HG02840 (cell line): ENCODE measurements around the gene MACROD2.

ENCODE experiments used
- ATAC-seq: cut with Tn5 transposase; IDR thresholded peaks from one replicate; pipeline ENCODE4 v1.9.1; 2021; ENCODE audit warnings: mild to moderate bottlenecking, moderate library complexity, moderate number of reproducible peaks; ENCODE audit not compliant: unreplicated experiment, low FRiP score

MACROD2 gene

DNA sequence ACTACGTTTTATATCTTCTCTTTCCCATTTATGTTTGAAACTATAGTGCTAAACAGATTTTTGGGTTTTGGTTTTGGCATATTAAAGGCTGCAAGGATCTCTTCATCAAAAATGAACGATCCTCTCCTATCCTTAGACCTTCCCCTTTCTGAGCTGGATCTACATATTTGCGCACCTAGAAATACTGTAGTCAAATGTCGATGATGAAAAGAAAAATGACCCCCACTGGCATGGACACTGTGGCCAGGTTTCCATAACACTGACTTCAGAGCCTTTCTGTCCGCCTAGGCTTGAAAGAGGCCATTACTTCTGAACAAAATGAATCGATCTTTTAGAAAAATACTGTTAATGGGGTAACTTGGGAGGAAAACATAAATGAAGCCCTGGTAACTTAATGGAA lies 336.3 kb downstream of the MACROD2 start:
- ATAC-seq: no peak

DNA sequence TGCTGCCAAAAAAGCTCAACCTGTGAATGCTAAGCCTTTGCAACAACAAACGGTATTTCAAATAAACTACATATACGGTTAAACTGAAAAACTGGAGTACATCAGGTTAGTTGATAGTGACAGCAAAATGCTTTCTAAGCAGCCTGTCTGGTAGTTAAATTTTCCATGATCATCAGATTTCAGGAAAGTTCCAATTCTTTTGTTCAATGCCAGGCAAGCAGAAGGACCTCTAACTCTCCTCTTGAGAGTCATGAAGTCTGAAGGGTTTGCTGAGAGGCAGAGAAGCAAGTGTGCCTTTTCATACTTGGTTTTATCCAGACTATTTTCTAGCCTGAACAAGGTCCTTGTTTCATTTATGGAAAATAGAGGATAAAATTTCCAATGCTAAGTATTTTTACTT lies 337.6 kb downstream of the MACROD2 start:
- no peak for ATAC-seq

DNA sequence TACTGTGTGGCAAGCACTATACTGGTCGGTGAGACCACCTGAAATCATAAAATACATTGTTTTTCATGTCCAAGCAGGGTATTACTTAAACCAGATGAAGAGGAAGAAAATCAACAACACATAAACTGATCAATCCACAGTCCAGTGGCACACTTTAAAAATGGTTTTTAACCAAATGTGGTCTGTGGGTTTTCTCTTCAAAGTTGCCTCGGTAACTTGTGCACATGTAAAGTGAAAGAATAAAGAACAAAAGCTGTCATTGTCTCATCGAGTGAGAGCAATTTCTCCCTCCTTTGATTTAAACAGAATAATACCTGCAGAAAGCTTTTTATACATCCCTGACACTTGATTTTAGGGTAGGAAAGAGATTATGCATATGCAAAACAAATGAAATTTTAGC lies 338.4 kb downstream of the MACROD2 start:
- no peak for ATAC-seq

DNA sequence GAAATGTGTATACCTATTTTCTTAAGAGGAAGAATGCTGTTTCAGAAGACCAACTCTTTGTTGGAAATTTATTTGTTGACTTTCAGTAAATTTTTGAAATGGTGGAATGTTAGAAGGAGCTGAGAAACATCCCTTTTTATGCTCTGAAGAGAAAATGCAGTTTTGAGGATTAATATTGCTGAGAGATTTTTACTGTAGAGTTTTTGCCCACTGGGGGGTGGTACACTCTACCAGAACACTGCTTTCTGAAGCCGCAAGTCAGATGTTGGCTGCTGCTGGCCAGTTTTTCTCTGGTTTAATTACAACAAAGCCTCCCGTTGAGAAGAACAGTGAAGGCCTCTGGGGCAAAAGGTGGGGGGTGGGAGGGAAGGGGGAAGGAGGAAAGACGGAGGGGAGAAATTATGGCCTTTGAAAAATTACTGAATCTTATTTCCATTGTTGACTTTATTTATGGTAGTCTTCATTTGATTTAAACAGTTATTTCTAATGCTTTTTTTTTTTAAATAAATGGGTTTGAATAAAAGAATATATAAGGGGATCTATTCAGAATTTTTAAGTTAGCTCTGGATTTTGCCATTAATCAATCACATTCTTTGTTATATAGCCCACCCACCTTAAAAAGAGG lies 339.1 kb downstream of the MACROD2 start:
- ATAC-seq: no peak

DNA sequence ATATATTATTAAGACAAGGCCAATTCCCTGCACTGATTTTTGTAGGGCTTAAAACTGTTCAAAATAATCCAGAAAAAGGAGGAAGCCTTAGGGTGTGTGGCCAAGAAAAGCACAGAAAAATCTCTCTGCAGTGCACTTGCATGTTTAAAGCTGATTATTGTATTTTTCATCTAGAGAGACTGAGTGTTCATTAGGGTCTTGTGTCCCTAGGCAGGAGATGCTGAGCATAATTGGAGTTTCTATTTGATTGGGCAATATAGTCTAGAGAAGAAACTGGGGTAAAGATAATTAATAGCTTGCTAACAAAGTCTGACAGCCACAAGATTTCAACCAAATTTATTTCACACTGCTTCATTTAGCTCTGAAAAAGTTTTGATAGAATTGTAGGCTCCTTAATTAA lies 339.7 kb downstream of the MACROD2 start:
- ATAC-seq: no peak

DNA sequence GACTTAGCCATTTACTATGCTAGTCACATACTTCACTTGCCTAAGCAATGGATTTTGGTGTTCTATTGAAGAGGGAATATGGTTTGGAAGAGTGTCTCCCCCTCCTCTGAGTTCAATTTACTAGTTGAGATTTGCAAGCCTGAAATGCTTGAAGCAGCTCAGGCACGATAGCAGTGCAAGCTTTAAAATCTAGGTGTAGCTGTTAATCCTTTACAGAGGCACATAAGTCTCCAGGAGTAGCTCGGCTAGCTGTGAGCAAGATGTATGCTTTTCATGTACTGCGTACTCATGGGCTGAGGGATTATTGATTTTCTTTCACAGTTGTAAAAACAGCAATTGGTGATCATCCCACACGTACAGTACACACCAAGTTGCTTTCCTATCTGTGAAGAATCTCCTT lies 341.4 kb downstream of the MACROD2 start:
- no peak for ATAC-seq

DNA sequence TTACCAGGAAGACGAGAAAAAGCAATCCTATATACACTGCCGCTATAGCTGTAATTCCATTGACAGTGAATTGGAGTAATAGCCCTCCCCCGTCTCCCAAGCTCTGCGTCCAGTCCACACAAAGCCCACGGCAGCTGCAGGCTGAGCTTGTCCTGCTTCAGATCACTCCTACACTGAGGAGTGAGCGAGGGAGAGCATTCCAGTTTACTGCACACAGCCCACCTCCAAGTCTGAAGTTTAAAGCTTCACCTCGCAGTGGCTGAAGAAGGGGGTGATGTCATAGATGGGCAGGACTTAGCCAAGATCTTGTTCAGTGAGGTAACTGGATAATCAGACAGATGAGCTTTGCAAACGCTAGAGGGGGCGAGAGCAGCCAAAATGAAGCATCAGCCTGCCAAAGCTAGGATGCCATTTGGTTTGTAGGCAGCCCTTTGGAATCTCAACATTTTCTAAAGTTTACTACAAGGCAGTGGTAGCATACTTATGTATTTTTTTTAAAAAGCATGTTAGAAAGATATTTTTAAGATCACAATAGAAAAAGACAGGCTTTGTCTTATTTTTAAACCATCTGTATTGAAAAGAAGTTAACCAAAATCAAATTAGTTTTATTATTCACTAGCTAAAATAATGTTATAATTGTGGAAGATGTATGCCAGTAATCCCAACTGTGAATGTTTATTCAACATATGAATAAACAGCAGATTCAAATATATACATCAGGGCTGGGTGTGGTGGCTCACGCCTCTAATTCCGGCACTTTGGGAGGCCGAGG lies 342.3 kb downstream of the MACROD2 start, which contains the start of gene FLRT3:
Gene FLRT3, minus strand, starts transcription at position 213 of the 772 bp plus-strand sequence. CDS start 10,106 bp downstream, outside the sequence.
- ATAC-seq: peak; percentile 96

DNA sequence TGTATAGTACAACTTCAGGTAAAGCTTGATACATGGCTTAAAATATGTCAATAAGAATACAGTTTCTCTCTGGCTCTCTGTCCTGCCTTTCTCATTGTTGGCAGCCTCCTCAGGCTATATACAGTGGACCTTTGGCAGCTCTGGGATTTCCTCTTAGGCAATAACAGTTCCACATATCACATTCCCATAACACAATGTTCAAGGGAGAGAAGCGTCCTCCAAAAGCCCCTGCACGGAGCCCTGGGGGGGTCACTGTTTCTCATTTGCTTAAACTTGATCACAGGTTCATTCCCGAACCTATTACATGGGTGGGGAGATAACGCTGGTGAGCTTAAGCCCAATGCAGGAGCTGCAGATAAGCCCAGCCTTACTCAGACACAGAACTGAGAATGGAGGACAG lies 346.5 kb downstream of the MACROD2 start:
- no peak for ATAC-seq

DNA sequence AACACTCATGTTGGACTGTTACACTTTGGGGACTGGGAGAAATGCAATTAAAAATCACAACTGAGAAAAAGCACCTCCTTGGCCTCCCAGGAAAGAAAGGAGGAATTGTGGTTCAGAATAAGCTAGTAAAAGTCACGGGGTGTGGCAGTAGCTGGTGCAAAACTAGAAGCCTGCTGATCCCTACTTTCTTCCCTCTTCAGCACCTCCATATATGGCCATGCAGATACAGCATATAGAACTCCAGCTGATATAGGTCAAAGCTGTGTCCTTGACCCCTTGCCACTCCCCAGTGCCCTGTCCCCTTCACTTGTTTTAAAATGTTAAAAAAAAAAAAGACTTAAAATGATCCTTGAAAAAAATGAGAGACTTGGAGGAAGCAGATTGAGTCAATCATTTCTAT lies 347.6 kb downstream of the MACROD2 start:
- no peak for ATAC-seq

DNA sequence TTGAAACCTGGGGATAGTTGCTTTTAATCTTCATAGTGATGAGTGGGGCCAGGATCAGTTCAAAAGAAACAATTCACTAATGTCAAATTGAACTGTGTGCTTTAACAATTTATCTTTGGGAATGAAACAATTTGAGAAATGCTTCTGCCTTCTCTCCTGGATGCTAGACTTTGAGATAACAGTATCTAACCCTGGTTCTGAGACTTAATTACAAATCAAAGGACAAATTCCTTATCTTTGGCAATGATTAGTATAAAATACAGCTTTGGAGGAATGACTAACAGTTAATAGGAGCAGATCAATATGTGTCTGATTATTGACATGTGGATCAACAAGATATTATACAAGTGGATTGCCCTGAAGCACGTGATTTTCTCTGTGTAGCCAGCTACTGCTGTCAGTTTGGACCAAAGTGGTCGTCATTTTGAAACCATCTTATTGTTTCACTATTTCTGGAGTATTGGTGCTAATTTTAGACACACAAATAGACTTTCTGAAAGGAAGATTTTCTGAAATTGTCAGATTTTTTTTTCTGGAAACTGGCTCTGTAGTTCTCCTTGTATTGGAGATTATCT lies 348.3 kb downstream of the MACROD2 start:
- ATAC-seq: no peak

DNA sequence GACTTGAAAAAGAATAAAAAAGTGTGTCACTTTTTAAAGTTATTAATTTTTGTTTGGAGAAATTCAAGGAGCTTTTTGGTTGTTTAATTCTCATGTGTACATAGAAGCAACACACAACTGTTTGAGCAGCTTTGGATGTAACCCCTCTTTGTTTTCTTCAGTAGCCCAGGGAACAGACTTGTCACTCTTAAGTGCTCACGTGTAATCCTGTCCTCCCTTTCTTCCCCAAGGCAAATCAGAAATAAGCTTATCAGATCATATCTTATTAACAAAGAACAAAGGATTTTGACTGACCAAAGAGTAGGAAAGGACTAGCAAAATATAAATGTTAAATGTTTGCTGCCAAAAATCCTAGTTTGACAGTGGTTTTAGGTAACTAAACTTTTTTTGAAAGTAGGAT lies 349.4 kb downstream of the MACROD2 start:
- ATAC-seq: no peak

DNA sequence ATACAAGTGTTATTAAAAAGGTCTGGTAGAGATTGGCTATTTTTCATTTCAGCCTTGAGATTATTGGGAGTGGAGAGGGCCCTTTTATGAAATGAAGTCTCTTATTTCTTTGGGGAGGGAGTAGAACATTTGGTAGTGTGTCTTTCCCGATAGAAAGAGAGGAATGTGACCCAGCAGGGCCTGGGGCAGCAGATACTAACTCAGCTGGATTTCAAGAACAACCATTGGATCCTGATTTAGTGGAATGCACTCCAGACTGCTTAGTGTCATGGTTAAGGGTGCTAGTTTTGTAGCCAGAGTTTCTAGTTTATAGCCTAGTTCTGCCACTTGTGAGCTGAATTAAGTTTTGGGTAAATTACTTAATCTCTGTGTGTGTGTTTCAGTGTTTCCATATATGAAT lies 360.5 kb downstream of the MACROD2 start:
- no peak for ATAC-seq

DNA sequence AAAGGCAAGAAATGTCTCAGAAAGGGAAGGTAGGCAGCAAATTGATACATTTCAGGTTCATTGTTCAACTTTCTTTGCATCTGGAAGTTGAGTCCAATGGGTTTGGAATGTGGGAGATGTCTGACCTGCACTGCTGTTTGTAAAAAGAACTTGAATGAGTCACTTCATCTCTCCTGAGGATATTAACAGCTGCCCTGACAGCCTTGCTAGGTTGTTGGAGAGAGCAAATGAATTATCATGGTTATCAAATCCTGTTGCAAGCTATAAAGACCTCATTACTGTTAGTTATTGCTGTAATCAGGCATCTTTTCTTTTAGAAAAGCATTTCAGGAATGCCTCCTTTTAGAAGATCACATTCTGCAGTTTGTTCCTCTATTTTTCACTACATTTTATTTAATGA lies 365.1 kb downstream of the MACROD2 start:
- no peak for ATAC-seq

DNA sequence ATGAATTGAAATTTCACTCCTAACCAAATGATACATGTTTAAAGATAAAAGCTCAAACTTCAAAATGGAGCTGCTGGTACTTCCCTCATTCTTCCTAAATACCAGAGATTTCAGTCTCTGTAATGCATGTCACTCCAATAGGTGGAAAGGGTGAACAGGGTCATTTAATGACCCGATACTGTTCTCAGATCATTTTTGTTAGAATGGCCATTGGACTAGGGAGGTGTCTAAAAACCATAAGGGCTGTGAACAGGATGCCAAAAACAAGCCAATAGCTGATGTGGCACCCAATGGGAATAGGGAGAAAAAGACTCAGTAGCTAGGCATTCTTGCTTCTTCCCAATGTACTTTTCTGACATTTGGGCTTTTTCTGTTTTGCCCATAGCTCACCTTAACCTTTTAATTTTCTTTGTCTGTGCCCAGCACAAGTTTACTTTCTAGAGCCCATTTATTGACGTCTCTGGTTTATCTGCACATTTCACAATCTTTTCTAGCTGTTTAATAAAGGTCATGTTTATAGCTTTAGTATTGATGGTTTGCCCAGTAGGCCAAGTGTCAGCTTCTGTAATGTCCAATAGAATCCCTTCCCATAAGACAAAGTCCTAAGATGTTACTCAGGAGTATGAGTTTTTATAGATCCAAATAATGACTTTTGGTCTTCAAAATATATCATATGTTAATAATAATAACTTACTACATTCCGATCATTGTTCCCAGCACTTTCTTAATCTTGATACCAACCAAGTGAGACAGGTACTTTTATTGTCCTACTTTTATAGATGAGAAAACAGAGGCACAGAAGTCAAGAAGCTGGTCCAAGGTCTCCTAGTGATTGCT lies 366.4 kb downstream of the MACROD2 start:
- no peak for ATAC-seq

DNA sequence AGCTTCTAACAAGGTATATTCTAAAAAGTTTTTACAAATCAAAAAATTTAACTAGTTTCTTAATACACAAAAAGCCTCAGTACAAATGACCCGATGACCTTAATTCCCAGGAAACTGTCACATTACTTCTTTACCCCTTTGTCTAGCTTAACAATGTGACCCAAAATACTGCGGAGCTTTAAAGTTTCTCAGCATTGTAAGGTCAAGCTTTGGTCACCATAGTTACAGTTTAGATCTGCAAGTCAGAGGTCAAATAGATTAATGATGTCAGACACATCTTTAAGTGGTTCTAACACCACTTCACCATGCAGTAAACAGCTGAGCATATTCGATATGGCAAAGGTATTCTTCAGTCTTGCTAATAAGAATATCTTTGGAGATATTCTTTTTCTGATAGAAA lies 378.9 kb downstream of the MACROD2 start:
- ATAC-seq: no peak

DNA sequence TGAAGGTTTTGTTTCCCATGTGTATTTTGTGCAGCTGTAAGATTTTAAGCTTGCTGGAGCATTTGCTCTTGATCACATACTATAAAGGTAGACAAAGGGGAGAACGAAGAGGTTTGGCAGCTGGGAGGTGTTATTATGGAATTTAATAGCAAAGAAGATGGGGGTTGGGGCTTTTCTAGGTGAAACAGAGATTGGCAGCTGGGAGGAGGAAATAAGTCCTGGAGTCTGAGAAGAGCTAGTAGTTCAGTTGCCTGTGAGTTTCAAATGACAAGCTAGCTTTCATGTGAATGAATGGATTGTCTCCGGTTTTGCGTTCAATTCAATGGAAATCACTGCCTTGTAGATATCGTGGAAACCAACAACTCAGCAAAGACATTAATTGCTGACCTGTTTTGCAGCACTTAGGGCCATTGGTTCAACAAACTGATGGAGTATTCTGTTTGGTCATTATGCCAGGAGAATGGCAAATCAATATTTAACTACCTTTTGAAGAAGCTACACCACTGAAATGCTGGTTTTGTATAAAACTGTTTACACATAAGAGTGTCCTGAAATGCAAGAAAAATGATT lies 380.2 kb downstream of the MACROD2 start:
- no peak for ATAC-seq

DNA sequence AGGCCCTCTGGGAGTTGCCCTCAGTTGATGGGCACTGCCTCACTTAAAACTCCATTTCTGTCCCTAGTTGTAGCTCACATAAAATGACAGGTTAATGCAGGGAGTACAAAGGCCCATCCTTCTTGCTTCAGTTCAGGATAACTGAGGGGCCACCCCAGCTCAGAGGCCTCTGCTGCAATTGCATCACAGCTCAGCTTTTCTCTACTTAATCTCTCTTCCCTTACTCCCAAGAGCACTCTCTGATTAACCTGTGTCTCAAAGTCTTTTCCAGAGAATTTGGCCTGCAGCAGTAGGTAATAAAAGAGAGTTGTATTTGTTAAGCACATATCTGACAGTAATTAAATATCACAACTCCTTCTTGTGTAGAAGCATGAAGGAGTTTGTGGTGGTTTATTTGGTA lies 383.0 kb downstream of the MACROD2 start:
- no peak for ATAC-seq

DNA sequence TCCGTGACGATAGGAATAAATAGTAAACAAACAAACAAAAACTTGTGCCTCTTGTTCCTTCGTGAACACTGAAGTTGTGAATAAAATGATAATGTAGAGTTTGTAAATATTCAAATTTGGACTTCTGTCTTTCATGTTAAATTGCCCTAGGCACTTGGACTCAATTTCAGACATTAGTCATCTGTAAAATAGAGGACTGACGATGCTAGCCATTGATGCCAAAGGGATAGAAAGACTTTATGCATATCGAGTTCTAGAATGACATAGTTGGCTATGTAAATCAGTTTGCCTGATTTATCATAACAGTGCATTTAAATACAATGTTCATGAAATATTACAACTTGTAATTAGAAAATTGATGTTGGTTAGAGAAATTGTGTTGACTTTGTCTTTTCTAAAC lies 388.0 kb downstream of the MACROD2 start:
- no peak for ATAC-seq

DNA sequence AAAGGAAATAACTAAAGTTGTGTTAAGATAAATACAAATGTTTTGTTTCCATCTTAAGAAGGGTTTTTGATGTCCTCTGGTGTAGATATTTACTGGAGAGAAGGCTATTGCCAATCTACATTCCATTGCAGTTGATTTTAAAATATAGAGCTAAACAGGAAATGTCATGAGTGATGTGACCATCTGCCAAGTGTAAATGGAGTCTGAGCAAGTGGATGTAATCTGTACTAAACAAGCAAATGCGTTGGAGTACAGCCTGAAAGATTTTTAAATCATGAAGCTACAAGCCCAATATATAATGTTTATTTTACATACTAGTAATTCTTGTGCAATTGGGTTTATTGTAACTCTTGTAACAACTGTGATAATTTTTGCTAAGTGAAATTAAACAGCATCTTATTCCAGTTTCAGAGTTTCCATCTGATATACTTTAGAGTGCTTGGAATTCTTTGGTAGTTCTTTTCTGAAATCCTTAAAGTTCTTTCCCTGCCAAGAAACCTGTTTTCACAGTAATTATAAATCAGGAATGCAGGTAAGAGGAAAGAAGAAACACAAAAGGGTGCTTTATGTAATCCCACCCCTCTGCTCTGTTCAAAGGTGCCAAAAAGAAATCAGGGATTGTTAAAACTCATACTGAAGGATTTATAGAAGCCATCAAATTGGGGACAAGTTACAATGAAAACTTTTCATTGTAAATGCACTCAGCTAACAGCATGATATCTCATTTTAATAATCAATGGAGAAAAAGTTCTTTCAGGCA lies 389.3 kb downstream of the MACROD2 start:
- no peak for ATAC-seq

DNA sequence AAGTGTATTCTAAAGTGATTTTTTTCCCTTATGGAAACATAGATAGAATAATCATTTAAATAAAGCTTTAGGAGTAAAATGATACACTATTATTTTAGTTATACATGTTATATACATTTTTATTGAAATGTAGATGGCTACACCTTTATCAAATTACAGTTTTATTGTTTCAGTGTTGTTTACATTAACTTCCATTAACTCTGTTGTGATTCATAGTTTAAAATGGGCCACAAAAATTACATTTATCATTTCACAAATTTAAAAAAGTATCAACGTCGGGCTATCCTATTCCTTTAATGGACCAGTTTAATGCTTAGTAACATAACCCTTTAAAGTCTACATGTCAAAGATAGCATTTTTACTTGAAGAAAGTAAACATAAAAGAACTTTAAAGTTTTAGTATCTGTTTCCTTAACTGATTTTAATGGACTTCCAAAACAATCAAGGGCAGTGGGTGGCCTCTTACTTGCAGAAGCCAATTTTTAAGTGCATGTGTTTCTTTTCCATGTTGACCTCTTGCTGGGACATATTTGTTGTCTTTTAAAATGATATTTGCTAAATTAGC lies 389.9 kb downstream of the MACROD2 start:
- ATAC-seq: no peak
